Measurements from ENCODE around the gene HIGD1A. TPM values are rescaled to one million over a fixed set of nuclear protein-coding genes. Genes with fewer than 3 reads are reported as not detected.

HIGD1A gene
- total RNA-seq, 1 donor from 2014 or later, result 150 TPM

DNA sequence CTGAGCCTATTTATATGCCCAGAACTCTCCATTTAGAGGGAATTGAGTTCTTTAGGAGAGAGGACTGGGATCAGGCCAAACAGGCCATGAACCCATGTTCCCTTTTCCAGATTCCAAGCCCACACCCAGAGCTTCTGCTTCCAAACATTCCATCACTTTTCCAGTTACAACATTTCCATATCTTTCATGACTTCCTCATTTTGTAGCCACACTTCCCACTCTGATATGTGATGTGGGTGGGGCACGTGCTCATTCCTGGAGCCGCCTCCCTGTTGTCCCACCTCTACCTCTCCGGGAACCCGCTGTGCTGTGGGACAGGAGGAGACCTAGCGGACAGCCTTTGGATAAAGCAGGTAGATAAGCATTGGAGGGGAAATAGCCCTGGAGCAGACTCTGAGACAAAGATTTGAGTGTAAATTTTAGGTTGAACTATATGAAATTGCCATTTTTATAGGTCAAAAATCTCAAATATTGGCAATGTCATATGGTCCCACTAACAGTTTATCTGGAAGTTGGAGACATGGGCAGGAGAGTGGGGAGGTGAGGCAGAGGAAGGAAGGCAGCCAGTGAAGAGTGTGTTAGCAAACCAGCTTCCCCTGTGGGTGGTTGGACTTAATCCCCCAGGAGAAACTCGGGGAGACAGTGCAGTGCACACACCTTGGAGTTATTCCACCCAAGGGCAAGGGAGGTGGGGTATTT, 39.6 kb upstream of the HIGD1A start:
- no peak for DNase-seq (ENCODE audit: low read depth)
- H3K4me1 Mint-ChIP-seq (ENCODE audit: low read depth, unreplicated experiment), result peaks cover 30% of the 10 kb centered on the region
- H3K27me3 Mint-ChIP-seq (ENCODE audit: low read depth, unreplicated experiment), result peaks cover 5% of the 10 kb centered on the region
- Histone ChIP-seq H3K27ac (ENCODE audit: low read depth, low read length) (no peak overlapping the region), H4K20me1 (ENCODE audit: insufficient read depth, low read length) (no peaks in the 10 kb centered on the region), H3K4me1 (ENCODE audit: insufficient read depth, low read length) (no peaks in the 10 kb centered on the region), H3K27me3 (ENCODE audit: insufficient read depth, low read length) (no peaks in the 10 kb centered on the region), H3K4me2 (ENCODE audit: low read length) (no peak overlapping the region), H3K4me3 (ENCODE audit: insufficient read depth, low read depth, low read length) (no peak overlapping the region), H3K9me3 (ENCODE audit: insufficient read depth, low read depth, low read length) (no peaks in the 10 kb centered on the region), H3K79me2 (ENCODE audit: insufficient read depth, low read length) (no peaks in the 10 kb centered on the region), H3K9ac (ENCODE audit: low read length) (no peak overlapping the region), H3K36me3 (ENCODE audit: insufficient read depth, low read length) (no peaks in the 10 kb centered on the region), H2AFZ (ENCODE audit: low read depth, low read length) (no peak overlapping the region)
- TF ChIP-seq, protein P1, sequence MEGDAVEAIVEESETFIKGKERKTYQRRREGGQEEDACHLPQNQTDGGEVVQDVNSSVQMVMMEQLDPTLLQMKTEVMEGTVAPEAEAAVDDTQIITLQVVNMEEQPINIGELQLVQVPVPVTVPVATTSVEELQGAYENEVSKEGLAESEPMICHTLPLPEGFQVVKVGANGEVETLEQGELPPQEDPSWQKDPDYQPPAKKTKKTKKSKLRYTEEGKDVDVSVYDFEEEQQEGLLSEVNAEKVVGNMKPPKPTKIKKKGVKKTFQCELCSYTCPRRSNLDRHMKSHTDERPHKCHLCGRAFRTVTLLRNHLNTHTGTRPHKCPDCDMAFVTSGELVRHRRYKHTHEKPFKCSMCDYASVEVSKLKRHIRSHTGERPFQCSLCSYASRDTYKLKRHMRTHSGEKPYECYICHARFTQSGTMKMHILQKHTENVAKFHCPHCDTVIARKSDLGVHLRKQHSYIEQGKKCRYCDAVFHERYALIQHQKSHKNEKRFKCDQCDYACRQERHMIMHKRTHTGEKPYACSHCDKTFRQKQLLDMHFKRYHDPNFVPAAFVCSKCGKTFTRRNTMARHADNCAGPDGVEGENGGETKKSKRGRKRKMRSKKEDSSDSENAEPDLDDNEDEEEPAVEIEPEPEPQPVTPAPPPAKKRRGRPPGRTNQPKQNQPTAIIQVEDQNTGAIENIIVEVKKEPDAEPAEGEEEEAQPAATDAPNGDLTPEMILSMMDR (IDR thresholded peaks at IDR 0.05; ENCODE audit: insufficient read depth, low read depth, low read length), result no peak
- H3K4me3 Mint-ChIP-seq (ENCODE audit: unreplicated experiment), result no peak overlapping the region
- H3K9me3 Mint-ChIP-seq (ENCODE audit: unreplicated experiment), result no peaks in the 10 kb centered on the region
- no peak for FAIRE-seq
- H3K27ac Mint-ChIP-seq (ENCODE audit: unreplicated experiment), result peak overlapping the region; percentile 3
- no peaks in the 10 kb centered on the region for H3K36me3 Mint-ChIP-seq (ENCODE audit: low read depth, unreplicated experiment)

DNA sequence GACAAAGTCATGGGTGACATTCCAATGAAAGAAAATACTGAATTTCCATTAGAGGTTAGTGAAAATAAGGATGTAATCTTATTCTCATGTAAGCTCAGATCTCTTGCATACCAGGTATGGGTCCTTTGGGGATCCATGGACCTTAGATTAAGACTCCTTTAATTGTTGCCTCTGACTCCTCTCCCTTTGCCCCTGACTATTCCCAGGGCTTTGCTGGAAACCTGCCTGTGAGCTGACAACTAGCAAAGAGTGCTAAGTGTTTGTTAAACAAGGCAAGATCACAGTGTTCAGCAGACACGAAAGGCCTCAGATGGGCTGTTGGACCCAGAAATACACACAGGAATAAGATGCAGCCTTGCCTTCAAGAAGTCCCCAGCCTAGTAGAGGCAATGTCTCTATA, 37.0 kb upstream of the HIGD1A start:
- Mint-ChIP-seq H3K9me3 (ENCODE audit: unreplicated experiment) (no peaks in the 10 kb centered on the region), H3K27me3 (ENCODE audit: low read depth, unreplicated experiment) (peaks cover 9% of the 10 kb centered on the region), H3K27ac (ENCODE audit: unreplicated experiment) (no peak overlapping the region), H3K4me3 (ENCODE audit: unreplicated experiment) (no peak overlapping the region), H3K36me3 (ENCODE audit: low read depth, unreplicated experiment) (no peaks in the 10 kb centered on the region), H3K4me1 (ENCODE audit: low read depth, unreplicated experiment) (peaks cover 16% of the 10 kb centered on the region)
- DNase-seq (ENCODE audit: low read depth), result no peak
- Histone ChIP-seq H3K9ac (ENCODE audit: low read length) (no peak overlapping the region), H4K20me1 (ENCODE audit: insufficient read depth, low read length) (no peaks in the 10 kb centered on the region), H3K9me3 (ENCODE audit: insufficient read depth, low read depth, low read length) (no peaks in the 10 kb centered on the region), H3K36me3 (ENCODE audit: insufficient read depth, low read length) (no peaks in the 10 kb centered on the region), H3K4me3 (ENCODE audit: insufficient read depth, low read depth, low read length) (no peak overlapping the region), H3K79me2 (ENCODE audit: insufficient read depth, low read length) (no peaks in the 10 kb centered on the region), H3K4me1 (ENCODE audit: insufficient read depth, low read length) (no peaks in the 10 kb centered on the region), H3K4me2 (ENCODE audit: low read length) (no peak overlapping the region), H3K27ac (ENCODE audit: low read depth, low read length) (no peak overlapping the region), H2AFZ (ENCODE audit: low read depth, low read length) (no peak overlapping the region), H3K27me3 (ENCODE audit: insufficient read depth, low read length) (no peaks in the 10 kb centered on the region)
- no peak for TF ChIP-seq EZH2 (IDR thresholded peaks at IDR 0.05; ENCODE audit: insufficient read depth, low read length)
- TF ChIP-seq, protein P1 (IDR thresholded peaks at IDR 0.05; ENCODE audit: insufficient read depth, low read depth, low read length), result no peak
- FAIRE-seq, result no peak

DNA sequence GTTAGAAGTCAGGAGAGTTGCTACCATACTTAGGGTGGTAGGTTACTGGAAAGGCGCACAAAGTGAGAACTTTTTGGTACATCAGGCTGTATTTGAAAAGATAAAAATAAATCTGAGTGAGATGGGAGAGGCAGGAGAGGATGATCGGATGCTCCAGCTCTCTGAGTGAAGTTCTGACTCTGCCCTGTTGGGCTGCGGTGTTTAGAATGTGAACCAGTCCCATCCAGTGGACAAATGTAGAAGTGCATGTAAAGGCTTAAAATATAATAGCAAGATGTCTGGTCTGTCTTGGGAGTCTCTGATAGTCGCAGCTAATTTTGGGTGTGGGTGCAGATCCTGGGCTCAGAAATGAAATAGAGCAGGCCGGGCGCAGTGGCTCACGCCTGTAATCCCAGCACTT, 35.3 kb upstream of the HIGD1A start:
- Mint-ChIP-seq H3K4me1 (ENCODE audit: low read depth, unreplicated experiment) (peaks cover 11% of the 10 kb centered on the region), H3K9me3 (ENCODE audit: unreplicated experiment) (peaks cover 3% of the 10 kb centered on the region), H3K36me3 (ENCODE audit: low read depth, unreplicated experiment) (no peaks in the 10 kb centered on the region), H3K4me3 (ENCODE audit: unreplicated experiment) (no peak overlapping the region), H3K27ac (ENCODE audit: unreplicated experiment) (no peak overlapping the region), H3K27me3 (ENCODE audit: low read depth, unreplicated experiment) (peaks cover 19% of the 10 kb centered on the region)
- H3K9me3 ChIP-seq (ENCODE audit: insufficient read depth, low read depth, low read length), result no peaks in the 10 kb centered on the region
- H3K36me3 ChIP-seq (ENCODE audit: insufficient read depth, low read length), result no peaks in the 10 kb centered on the region
- TF ChIP-seq EZH2 (IDR thresholded peaks at IDR 0.05; ENCODE audit: insufficient read depth, low read length), result no peak
- TF ChIP-seq, protein P1 (IDR thresholded peaks at IDR 0.05; ENCODE audit: insufficient read depth, low read depth, low read length), result peak; percentile 65
- H4K20me1 ChIP-seq (ENCODE audit: insufficient read depth, low read length), result no peaks in the 10 kb centered on the region
- H3K79me2 ChIP-seq (ENCODE audit: insufficient read depth, low read length), result no peaks in the 10 kb centered on the region
- no peak overlapping the region for H3K4me3 ChIP-seq (ENCODE audit: insufficient read depth, low read depth, low read length)
- H3K27ac ChIP-seq (ENCODE audit: low read depth, low read length), result no peak overlapping the region
- no peak overlapping the region for H2AFZ ChIP-seq (ENCODE audit: low read depth, low read length)
- DNase-seq (ENCODE audit: low read depth) (peak; percentile 37), FAIRE-seq (no peak)
- no peak overlapping the region for H3K9ac ChIP-seq (ENCODE audit: low read length)
- H3K4me1 ChIP-seq (ENCODE audit: insufficient read depth, low read length), result no peaks in the 10 kb centered on the region
- peak overlapping the region; percentile 11 for H3K4me2 ChIP-seq (ENCODE audit: low read length)
- H3K27me3 ChIP-seq (ENCODE audit: insufficient read depth, low read length), result no peaks in the 10 kb centered on the region
